ENCODE data around the gene DOCK11.

DOCK11 gene

DNA sequence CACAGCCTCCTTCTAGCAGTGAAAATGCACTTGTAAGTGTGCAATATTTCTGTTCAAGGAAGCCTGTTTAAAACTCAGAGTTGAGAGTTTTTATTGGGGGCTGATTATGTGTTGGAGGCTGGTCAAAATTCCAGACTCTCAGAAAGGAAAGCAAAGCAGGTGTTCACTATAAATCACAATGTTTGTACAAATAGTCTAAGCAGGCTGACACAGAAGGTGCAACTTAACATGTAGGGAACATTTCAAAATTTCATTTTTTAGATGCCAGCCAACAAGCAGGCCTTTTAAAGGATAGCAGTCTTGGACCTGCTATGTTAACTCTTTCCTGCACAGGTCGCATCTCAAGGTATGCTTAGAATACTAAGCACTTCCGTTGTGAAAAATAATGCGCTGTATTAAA lies 119.5 kb downstream of the DOCK11 start:
- DNase-seq (ENCODE audit: extremely low read depth, low read depth): no peak
- TF ChIP-seq, protein P1, sequence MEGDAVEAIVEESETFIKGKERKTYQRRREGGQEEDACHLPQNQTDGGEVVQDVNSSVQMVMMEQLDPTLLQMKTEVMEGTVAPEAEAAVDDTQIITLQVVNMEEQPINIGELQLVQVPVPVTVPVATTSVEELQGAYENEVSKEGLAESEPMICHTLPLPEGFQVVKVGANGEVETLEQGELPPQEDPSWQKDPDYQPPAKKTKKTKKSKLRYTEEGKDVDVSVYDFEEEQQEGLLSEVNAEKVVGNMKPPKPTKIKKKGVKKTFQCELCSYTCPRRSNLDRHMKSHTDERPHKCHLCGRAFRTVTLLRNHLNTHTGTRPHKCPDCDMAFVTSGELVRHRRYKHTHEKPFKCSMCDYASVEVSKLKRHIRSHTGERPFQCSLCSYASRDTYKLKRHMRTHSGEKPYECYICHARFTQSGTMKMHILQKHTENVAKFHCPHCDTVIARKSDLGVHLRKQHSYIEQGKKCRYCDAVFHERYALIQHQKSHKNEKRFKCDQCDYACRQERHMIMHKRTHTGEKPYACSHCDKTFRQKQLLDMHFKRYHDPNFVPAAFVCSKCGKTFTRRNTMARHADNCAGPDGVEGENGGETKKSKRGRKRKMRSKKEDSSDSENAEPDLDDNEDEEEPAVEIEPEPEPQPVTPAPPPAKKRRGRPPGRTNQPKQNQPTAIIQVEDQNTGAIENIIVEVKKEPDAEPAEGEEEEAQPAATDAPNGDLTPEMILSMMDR (IDR thresholded peaks at IDR 0.05; ENCODE audit: low read depth, low read length): no peak

DNA sequence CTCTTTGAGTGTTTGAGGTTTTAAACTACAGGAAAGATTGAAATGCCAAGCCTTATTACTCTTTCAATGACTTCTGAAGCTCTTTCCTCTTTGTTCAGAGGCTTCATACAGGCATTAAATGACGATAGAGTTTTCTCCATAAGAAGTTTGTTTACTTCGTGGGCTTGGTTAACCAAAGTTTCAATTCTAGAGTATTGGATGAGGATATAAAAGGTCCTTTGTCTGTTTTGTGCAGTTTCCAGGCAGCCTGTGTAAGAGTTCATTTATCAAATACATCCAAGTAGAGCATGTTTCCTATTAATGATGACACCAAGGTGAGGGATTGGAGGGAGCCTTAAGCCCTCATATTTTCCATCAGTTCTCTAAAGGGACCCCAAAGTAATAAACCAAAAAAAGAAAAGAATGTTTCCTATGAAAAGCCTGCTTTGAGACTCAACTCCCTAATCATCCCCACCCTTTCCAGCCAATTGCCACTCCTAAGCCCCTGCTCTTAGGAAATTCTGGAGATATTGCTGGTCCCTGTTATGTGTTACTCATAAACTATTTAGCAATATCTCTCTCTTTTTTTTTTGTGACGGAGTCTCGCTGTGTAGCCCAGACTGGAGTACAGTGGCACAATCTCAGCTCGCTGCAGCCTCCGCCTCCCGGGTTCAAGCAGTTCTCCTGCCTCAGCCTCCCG lies 125.6 kb downstream of the DOCK11 start:
- TF ChIP-seq, protein P1 (IDR thresholded peaks at IDR 0.05; ENCODE audit: low read depth, low read length): no peak
- no peak for DNase-seq (ENCODE audit: extremely low read depth, low read depth)

DNA sequence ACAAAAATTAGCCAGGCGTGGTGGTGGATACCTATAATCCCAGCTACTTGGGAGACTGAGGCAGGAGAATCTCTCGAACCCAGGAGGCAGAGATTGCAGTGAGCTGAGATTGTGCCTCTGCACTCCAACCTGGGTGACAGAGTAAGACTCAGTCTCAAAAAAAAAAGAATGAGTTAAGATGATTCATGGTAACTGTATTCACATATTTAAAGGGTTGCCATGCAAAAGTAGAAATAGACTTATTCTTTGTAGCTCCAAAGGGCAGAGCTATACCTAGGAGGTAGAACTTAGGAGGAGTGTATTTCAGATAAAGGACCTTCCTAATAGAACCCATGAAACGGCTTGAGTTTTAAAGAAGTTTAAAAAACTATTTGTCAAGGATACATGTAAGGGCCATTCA lies 127.4 kb downstream of the DOCK11 start:
- no peak for DNase-seq (ENCODE audit: extremely low read depth, low read depth)
- TF ChIP-seq, protein P1 (IDR thresholded peaks at IDR 0.05; ENCODE audit: low read depth, low read length): no peak

DNA sequence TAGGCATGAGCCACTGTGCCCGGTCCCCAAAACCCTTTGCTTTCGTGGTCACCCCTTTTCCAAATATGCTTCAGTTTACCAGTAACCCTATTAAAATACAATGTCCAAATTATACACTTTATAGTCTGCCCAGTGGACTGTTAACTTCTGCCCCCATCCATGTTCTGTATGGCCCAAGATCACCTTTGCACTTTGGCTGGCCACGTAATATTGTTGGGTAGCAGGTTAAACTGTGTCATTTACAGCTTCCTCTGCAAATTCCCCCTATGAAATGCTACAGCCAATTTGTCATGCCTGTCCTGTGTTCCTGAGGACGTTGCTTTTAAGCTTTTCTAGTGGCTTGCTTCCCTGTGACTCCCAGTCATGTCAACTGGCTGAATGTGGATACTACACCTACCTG lies 130.7 kb downstream of the DOCK11 start:
- TF ChIP-seq, protein P1 (IDR thresholded peaks at IDR 0.05; ENCODE audit: low read depth, low read length): no peak
- no peak for DNase-seq (ENCODE audit: extremely low read depth, low read depth)

DNA sequence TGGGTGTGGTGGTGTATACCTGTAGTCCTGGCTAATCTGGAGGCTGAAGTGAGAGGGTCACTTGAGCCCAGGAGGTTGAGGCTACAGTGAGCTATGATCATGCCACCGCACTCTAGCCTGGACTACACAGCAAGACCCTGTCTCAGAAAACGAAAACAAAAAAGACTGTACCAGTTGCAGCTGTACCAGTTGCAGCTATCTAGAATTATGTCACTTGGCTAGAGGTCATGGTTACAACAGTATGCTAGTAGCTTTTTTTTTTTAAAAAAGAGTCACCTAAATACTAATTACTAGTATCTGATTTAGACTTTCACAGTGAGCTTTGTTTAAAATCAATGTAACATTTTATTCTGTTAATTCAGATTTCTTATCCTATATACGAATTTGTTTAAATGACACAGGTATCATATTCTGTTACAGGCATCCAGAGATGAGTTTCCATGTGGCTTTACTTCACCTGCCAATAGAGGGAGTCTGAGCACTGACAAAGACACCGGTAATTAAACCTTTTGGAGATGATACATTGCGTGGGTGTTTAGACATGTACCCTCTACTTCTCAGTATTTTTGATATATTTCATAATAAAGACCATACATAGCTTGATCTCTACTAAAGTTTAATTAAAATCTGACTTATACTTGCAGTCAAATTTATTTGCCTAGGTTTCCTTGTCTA lies 131.6 kb downstream of the DOCK11 start:
- TF ChIP-seq, protein P1 (IDR thresholded peaks at IDR 0.05; ENCODE audit: low read depth, low read length): peak; percentile 17
- DNase-seq (ENCODE audit: extremely low read depth, low read depth): no peak

DNA sequence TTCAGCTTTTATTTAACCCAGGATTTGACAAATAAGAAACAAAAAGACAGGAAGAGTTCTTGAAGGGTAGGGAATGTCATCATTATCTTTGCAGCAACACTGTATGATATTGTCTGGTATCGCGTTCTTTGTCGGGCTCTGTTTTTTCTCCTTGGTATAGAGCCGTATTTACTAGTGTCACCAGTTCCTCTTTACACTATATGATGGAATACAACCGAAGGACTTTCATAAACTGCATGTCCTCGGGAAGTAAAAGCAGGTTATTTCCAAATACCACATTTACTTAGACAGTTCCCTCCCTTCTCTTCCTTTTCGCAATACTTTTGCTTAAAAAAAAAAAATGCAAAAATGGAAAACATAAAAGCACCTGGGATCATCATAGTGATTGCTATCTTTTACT lies 135.2 kb downstream of the DOCK11 start:
- TF ChIP-seq, protein P1 (IDR thresholded peaks at IDR 0.05; ENCODE audit: low read depth, low read length): no peak
- no peak for DNase-seq (ENCODE audit: extremely low read depth, low read depth)

DNA sequence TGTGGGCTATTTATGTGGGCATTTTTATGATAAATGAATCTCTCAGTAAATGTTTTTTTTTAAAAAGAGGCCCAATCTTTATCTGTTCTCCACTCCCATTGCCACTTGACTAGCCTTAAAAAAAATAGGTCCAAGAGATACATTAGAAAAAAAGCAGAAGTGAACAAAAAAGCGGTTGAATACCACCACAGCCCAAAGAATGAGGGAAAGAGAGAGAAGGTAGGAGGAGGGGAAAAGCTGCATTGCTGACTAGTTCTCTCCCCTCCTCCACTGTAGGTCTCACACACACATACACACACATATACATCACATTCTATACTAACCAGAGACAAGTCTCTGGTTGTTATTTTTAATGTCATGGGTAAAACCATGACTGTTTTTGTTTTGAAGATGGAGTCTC lies 136.0 kb downstream of the DOCK11 start:
- no peak for DNase-seq (ENCODE audit: extremely low read depth, low read depth)
- TF ChIP-seq, protein P1 (IDR thresholded peaks at IDR 0.05; ENCODE audit: low read depth, low read length): no peak

All from AG09319 (cell line).